A204.1 (cell line): ENCODE results near the gene ENO3.

Experiments used
- FAIRE-seq: peaks from 2 replicates; lab custom pipeline; 2012; peaks lifted over from hg19 to GRCh38; lab: Jason Lieb, UNC

ENO3 gene

DNA sequence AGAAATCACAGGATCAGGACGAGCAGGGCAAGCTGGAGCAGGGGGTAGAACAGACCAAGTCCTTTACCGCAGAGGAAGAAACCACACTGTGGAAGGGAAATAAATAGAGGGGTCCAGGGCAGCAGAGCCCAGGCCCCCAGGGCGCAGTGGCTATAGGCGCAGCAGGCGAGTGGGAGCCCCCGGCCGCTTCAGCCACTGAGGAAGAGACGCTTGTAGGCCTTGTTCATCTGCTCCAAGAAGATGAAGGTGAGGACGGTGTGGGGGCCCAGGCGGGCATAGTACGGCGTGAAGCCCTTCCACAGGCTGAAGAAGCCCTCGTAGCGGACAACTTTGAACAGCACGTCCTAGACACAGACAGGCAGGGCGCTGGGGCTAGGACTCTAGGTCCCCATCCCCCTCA lies 13.4 kb upstream of the ENO3 start:
- FAIRE-seq, result no peak

- FAIRE-seq, result no peak
Measured at GRCh38 chr17:4938069-4938491, 12.8 kb upstream of the ENO3 start.

DNA sequence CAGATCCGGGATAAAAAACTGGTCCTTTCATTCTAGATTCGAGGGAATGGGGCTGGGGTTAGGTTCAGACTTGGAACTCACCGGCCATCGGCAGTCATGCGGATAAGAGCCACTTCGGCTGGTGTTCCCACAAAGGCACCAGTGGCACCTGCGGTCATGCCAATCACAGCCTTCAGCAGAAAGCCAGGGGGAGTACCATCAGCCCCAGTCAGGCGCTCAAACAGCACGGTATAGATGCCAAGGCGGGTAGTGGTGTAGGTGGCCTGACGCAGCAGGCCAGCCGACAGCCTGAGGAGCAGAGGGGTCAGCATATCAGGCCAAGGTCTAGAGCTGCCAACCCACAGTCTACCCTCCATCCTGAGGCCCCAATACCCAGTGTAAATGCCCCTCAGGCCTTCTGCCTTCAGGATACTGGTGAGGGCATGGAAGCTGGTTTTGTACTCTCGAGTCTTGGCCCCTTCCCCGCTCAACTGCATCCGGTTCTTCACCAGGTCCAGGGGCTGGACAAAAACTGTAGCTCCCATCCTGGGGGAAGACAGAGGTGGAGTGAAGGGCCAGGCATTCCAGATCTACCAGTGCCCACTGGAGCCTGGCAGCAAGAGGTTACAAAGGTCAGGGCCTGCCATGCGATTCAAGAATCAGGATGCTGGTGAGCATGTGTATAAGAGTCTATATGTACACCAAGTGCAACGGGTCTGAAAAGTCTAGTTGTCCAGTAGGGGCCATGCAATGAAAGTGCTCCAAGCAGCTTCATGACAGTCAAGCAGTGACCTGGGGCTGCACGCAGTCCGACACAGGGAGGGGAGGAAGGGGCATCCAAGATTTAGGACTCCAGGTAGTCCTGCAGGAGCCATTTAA lies 12.0 kb upstream of the ENO3 start:
- FAIRE-seq, result no peak

DNA sequence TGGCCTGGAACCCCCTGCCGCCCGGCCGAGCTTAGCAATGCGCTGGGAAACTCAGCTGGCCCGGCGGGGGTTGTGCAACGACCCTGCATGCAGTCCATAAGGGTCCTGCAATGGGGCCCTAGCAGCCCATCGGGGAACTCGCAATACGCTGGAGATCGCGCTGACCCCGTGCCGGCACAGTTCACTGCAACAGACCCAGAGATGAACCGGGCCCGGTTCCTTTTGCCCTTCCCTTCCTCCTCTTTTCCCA lies 11.4 kb upstream of the ENO3 start:
- no peak for FAIRE-seq

DNA sequence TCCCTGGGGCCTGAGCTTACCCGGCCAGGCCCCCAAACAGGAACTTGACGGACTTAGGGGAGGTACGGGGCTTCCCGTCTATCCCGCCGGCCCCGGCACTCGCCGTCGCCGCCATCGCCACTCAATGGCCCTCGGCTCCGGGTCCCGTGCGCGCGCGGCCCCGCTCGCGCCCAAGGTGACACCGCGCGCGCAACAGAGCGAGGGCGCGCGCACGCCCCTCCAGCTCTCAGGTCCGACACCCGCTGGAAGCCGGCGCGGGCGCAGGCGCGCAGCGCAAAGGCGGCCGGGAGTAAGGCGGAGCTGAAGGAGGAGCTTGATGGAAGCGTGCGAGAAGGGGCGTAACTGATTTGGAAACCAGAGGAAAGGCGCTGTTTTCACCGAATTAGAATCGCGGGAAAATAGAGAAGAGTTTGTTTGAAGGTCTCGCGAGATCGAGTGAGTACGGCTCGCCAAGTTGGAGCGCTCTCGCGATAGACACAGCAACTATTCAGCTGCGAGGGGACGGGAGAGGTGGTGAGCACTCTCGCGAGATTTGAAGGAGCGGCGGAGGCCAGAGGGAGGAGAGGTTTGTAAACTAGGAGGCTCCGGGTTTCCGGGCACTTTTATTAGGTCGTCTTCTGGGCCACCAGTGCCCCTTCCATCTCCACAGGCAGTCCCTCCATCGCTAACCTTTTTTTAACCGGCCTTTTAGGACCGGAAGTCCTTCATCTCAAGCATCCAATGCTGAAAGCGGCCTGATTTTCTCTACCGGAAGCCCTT lies 10.9 kb upstream of the ENO3 start, which contains the start of the genes RNF167 and SLC25A11:
Gene RNF167 (plus strand): TSS at position 473 of the 759 bp plus-strand sequence. CDS start 642 bp downstream, outside the sequence.
Gene SLC25A11 (minus strand): TSS at position 251 of the 759 bp plus-strand sequence. CDS start 136 bp downstream, at position 115.
- peak; percentile 97 for FAIRE-seq

DNA sequence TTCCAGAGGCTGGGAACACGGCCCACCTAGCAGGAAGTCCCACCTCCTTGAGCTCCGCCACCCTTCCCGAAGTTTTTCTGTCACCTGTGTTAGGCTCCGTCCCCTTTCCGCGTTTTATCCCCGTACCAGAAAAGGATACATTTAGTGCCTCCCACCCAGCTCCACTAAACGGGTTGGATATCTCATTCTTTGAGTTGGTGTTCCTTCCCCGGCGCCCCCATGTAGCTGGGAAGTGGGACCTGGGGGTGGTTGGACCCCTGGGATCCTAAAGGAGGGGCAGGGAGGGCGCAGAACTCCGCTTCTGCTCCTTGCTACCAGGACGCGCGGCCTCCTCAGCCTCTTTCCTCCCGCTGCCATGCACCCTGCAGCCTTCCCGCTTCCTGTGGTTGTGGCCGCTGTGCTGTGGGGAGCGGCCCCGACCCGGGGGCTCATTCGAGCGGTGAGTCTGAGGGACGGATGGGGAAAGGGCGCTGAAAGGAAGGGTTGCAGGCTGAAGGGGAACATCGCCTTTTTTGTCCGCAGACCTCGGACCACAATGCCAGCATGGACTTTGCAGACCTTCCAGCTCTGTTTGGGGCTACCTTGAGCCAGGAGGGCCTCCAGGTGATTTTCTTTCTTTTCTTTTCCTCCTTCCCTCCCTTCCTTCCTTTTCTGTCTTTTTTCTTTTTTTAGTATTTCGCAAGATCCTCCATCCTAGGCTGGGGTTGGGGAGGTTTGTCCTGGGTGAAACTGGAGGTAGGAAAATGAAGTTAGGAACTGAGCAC lies 10.2 kb upstream of the ENO3 start:
- FAIRE-seq, result no peak

DNA sequence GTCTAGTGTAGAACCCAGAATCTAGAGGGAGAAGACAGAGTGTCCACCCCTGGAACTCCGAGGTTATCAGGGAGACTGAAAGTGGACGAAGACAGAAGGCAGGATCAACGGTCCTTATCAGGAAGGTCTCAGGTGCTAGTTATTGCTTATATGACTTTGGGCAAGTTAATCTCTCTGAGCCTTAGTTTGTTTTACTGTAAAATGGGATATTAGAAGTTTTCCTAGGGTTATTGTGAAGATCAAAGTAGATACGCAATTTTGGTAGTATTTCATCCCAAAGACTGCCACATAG lies 9.7 kb upstream of the ENO3 start:
- no peak for FAIRE-seq

DNA sequence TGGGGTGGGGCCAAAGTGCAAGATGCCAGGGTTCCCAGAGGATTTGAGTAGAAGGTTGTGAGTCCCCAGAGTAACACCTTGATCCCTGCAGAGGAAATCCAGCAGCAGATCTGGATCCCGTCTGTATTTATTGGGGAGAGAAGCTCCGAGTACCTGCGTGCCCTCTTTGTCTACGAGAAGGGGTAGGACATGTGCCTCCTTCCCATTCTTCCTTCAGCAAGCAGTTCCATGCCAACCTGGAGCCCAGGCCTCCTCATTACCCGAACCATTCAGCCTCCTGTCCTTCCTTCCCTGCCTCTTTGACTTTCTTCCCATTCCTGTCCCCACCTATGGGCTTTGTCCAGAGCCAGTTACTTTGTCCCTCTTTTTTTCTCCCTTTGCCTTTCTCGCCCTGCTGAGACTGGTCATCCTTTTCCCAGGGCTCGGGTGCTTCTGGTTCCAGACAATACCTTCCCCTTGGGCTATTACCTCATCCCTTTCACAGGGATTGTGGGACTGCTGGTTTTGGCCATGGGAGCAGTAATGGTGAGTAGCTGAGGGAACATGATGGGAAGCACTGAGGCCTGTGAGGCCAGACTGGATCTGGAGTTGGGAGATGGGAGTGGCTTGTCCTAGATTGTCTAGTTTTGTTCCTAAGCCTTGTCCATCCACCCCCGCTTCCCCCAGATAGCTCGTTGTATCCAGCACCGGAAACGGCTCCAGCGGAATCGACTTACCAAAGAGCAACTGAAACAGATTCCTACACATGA lies 8.0 kb upstream of the ENO3 start:
- no peak for FAIRE-seq

DNA sequence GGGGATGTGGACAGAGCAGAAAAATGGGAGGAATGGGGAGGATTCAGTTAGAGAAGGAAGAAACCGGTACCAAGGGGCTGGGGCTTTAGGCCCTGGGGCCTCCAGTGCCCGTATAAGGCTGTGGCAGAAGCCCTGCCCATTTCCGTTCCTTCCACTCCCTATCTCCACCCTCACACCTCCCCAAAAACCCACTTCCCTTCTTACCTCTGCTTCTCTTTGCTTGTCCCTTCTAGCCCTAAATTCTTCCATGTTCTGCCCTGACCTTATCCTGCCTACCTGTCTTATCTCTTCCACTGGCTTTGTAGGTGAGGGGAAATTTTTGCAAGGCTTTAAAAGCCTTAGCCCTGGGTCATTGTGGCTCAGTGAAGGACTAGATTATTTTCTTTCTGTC lies 6.8 kb upstream of the ENO3 start:
- no peak for FAIRE-seq

DNA sequence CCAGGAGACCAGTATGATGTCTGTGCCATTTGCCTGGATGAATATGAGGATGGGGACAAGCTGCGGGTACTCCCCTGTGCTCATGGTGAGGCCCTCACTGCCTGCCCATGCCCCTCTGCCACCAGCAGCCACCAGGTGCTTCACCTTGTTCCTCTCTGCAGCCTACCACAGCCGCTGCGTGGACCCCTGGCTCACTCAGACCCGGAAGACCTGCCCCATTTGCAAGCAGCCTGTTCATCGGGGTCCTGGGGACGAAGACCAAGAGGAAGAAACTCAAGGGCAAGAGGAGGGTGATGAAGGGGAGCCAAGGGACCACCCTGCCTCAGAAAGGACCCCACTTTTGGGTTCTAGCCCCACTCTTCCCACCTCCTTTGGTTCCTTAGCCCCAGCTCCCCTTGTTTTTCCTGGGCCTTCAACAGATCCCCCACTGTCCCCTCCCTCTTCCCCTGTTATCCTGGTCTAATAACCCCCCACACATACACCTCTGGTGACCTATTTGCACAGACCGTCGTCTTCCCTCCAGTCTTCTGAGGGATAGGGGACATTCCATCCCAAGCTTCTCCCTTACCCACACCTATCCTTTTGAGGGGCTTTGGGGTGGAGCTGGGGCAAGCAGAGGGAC lies 6.3 kb upstream of the ENO3 start:
- no peak for FAIRE-seq

GRCh38 chr17:4945176-4945943 lies 5.6 kb upstream of the ENO3 start:
- no peak for FAIRE-seq

DNA sequence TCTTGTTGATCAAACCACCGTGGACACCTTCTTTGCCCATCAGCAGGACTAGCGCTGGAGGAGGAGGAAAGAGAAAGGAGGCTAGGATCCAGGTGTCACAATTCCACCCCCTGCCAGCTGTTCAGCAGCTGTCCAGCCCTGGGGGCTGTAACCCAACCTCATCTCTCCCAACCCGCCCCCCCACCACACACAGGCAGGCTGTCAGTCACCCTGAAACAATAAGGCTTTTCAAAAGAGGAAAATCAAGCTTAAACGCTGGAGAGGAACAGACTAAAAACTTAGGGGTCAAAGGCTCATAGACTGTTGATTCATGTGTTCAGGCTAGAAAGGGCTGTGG lies 5.0 kb upstream of the ENO3 start:
- FAIRE-seq, result no peak

GRCh38 chr17:4946312-4946976 lies 4.5 kb upstream of the ENO3 start:
- FAIRE-seq, result no peak

GRCh38 chr17:4947010-4947410 lies 3.9 kb upstream of the ENO3 start:
- no peak for FAIRE-seq

DNA sequence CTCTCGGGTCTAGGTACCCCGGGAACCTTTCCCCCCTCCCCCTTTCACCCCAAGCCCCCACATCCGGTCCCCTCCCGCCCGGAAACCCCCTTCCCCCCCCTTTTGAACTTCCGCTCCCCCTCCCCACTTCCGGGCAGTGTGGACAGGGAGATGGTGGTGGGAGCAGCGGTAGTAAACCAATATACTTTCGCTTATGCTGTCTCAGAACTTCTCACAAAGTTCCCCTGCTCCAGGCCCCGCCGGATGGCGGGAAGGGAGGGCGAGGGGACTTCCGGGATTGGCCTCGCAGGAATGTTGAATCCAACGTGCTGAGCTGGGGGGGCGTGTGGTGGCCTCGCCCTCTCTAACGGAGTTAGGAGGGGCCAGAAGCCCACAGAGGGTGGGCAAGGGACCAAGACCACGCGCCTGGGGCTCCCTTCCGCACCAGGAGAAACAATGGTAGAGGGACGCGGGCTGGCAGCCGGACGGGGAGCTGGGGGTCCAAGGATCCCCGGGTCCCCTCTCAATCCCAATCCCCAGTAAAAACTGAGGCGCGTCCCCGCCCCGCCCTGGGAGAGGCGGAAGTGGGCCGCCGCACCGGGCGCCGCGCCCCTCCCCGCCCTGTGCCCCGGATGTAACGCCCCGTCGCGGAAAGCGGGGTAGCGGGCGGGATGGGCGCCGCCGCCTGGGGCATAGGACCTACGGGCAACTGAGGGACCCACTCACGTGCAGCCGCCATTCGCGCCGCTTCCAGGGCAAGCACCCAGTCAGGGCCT lies 3.3 kb upstream of the ENO3 start:
- FAIRE-seq, result no peak

- FAIRE-seq, result no peak
Measured at GRCh38 chr17:4948166-4948930, 2.6 kb upstream of the ENO3 start, which contains the start of gene PFN1. Gene PFN1 (minus strand): TSS chr17:4948530. CDS start chr17:4948394, 136 bp downstream.

GRCh38 chr17:4948931-4949320 lies 2.0 kb upstream of the ENO3 start:
- no peak for FAIRE-seq

GRCh38 chr17:4949321-4950074 lies 1.4 kb upstream of the ENO3 start:
- no peak for FAIRE-seq
